ENCODE measurements around the gene STAG1. TPM values are rescaled to one million over a fixed set of nuclear protein-coding genes. Genes with fewer than 3 reads are reported as not detected.
"Not testable (repeated sequence)": the region's sequence is repeated elsewhere in the genome, so short reads cannot be mapped to it uniquely, and the experiment has no call there.

Gene STAG1
- total and polyA plus RNA-seq, 4 donors: 11.0 to 68.6 (median 38.4) TPM

GRCh38 chr3:136495213-136495612 lies 257.0 kb downstream of the STAG1 start:
- WGBS, 2 donors: 97% methylated on average over 4 of the region's 4 CpGs
- Histone ChIP-seq H3K27ac (ENCODE audit: low read depth in 1 of 2, low read length in 2 of 2) (no peak overlapping the region), H3K36me3 (ENCODE audit: control insufficient read depth in 1 of 2, insufficient read depth in 2 of 2, low read length in 1 of 2) (peaks cover 0 to 3% of the 10 kb centered on the region in 2 donors), H3K4me3 (ENCODE audit: low read length in 2 of 2) (no peak overlapping the region), H3K9me3 (ENCODE audit: control insufficient read depth, low read length) (no peaks in the 10 kb centered on the region), H3K27me3 (ENCODE audit: control insufficient read depth in 1 of 2, insufficient read depth in 2 of 2, low read length in 1 of 2) (no peaks in the 10 kb centered on the region), H3K4me1 (ENCODE audit: control insufficient read depth in 1 of 2, insufficient read depth in 2 of 2, low read length in 2 of 2) (no peaks in the 10 kb centered on the region)
- intact Hi-C loops (cut with DNase I): no loop called here
- ATAC-seq (ENCODE audit: low FRiP score) (no peak), DNase-seq (no peak)

DNA sequence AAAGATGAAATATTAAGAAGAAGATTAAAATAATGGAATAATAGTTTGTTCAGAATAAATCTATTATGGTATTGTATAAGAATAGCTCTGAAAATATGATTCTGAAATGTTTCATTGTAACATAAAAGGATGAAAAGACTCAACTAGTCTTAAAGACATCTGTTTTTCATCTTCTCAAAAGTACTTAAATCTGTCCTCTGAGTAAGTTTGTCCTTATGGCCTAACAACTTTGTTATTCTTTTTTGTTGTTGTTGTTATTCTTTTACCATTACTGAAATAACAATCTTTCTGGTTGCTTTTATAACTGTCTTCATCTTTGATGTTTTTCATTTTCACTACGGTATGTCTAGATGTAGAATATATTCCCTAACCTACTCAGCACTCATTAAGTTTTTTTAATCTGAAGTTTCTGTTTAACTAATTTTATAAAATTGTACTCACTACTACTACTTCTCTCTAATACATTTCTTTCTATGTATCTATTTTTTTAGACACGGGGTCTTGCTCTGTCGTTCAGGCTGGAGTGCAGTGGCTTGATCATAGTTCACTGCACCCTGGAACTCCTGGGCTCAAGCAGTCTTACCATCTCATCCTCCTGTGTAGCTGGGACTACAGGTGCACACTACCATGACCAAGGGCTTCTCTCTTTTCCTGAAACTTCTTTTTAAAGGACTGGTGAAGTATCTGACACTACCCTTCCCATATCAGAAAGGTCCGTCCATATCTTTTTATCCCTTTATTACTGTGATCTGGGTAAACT lies 261.4 kb downstream of the STAG1 start:
- H3K4me1 ChIP-seq (ENCODE audit: control insufficient read depth in 1 of 2, insufficient read depth in 2 of 2, low read length in 2 of 2): no peaks in the 10 kb centered on the region
- WGBS, 2 donors: 79 to 94% methylated on average over 4 of the region's 4 CpGs
- intact Hi-C loops (cut with DNase I): no loop called here
- ATAC-seq (ENCODE audit: low FRiP score): no peak
- no peaks in the 10 kb centered on the region for H3K27me3 ChIP-seq (ENCODE audit: control insufficient read depth in 1 of 2, insufficient read depth in 2 of 2, low read length in 1 of 2)
- no peak overlapping the region for H3K27ac ChIP-seq (ENCODE audit: low read depth in 1 of 2, low read length in 2 of 2)
- H3K36me3 ChIP-seq (ENCODE audit: control insufficient read depth in 1 of 2, insufficient read depth in 2 of 2, low read length in 1 of 2): peaks cover 2 to 10% of the 10 kb centered on the region in 2 donors
- DNase-seq: no peak
- H3K4me3 ChIP-seq (ENCODE audit: low read length in 2 of 2): no peak overlapping the region
- no peaks in the 10 kb centered on the region for H3K9me3 ChIP-seq (ENCODE audit: control insufficient read depth, low read length)

GRCh38 chr3:136485777-136486176 lies 266.4 kb downstream of the STAG1 start:
- Histone ChIP-seq H3K27ac (ENCODE audit: low read depth in 1 of 2, low read length in 2 of 2) (no peak overlapping the region), H3K36me3 (ENCODE audit: control insufficient read depth in 1 of 2, insufficient read depth in 2 of 2, low read length in 1 of 2) (peaks cover 2 to 7% of the 10 kb centered on the region in 2 donors), H3K4me1 (ENCODE audit: control insufficient read depth in 1 of 2, insufficient read depth in 2 of 2, low read length in 2 of 2) (no peaks in the 10 kb centered on the region), H3K9me3 (ENCODE audit: control insufficient read depth, low read length) (no peaks in the 10 kb centered on the region), H3K4me3 (ENCODE audit: low read length in 2 of 2) (no peak overlapping the region), H3K27me3 (ENCODE audit: control insufficient read depth in 1 of 2, insufficient read depth in 2 of 2, low read length in 1 of 2) (no peaks in the 10 kb centered on the region)
- ATAC-seq (ENCODE audit: low FRiP score) (no peak), DNase-seq (no peak)
- intact Hi-C loops (cut with DNase I): no loop called here
- 96 to 100% methylated on average over 1 of the region's 1 CpG for WGBS, 2 donors

- intact Hi-C loops (cut with DNase I): no loop called here
- no peak for ATAC-seq (ENCODE audit: low FRiP score)
Measured at GRCh38 chr3:136476280-136476679, 275.9 kb downstream of the STAG1 start.

GRCh38 chr3:136474876-136475275 lies 277.3 kb downstream of the STAG1 start:
- H3K27me3 ChIP-seq (ENCODE audit: control insufficient read depth in 1 of 2, insufficient read depth in 2 of 2, low read length in 1 of 2); ATAC-seq (ENCODE audit: low FRiP score); H3K36me3 ChIP-seq (ENCODE audit: control insufficient read depth in 1 of 2, insufficient read depth in 2 of 2, low read length in 1 of 2); intact Hi-C loops (cut with DNase I); H3K4me3 ChIP-seq (ENCODE audit: low read length in 2 of 2); H3K27ac ChIP-seq (ENCODE audit: low read depth in 1 of 2, low read length in 2 of 2); H3K9me3 ChIP-seq (ENCODE audit: control insufficient read depth, low read length); DNase-seq; H3K4me1 ChIP-seq (ENCODE audit: control insufficient read depth in 1 of 2, insufficient read depth in 2 of 2, low read length in 2 of 2): not testable (repeated sequence)
- WGBS, 2 donors: 97 to 100% methylated on average over 3 of the region's 3 CpGs

More at GRCh38 chr3:136476280-136476679, 275.9 kb downstream of the STAG1 start:
- DNase-seq: no peak
- H3K27me3 ChIP-seq (ENCODE audit: control insufficient read depth in 1 of 2, insufficient read depth in 2 of 2, low read length in 1 of 2): no peaks in the 10 kb centered on the region
- no peaks in the 10 kb centered on the region for H3K9me3 ChIP-seq (ENCODE audit: control insufficient read depth, low read length)
- no peak overlapping the region for H3K27ac ChIP-seq (ENCODE audit: low read depth in 1 of 2, low read length in 2 of 2)
- 94 to 98% methylated on average over 1 of the region's 1 CpG for WGBS, 2 donors
- no peaks in the 10 kb centered on the region for H3K4me1 ChIP-seq (ENCODE audit: control insufficient read depth in 1 of 2, insufficient read depth in 2 of 2, low read length in 2 of 2)
- H3K36me3 ChIP-seq (ENCODE audit: control insufficient read depth in 1 of 2, insufficient read depth in 2 of 2, low read length in 1 of 2): peaks cover 3 to 6% of the 10 kb centered on the region in 2 donors
- no peak overlapping the region for H3K4me3 ChIP-seq (ENCODE audit: low read length in 2 of 2)

GRCh38 chr3:136473716-136474326 lies 278.4 kb downstream of the STAG1 start:
- ATAC-seq (ENCODE audit: low FRiP score): no peak
- intact Hi-C loops (cut with DNase I): no loop called here
- H3K27ac ChIP-seq (ENCODE audit: low read depth in 1 of 2, low read length in 2 of 2): no peak overlapping the region
- no peak overlapping the region for H3K4me3 ChIP-seq (ENCODE audit: low read length in 2 of 2)
- WGBS, 2 donors: 86% methylated on average over 3 of the region's 3 CpGs
- H3K9me3 ChIP-seq (ENCODE audit: control insufficient read depth, low read length): no peaks in the 10 kb centered on the region
- no peak for DNase-seq
- H3K27me3 ChIP-seq (ENCODE audit: control insufficient read depth in 1 of 2, insufficient read depth in 2 of 2, low read length in 1 of 2): no peaks in the 10 kb centered on the region
- H3K4me1 ChIP-seq (ENCODE audit: control insufficient read depth in 1 of 2, insufficient read depth in 2 of 2, low read length in 2 of 2): no peaks in the 10 kb centered on the region
- peaks cover 3 to 6% of the 10 kb centered on the region in 2 donors for H3K36me3 ChIP-seq (ENCODE audit: control insufficient read depth in 1 of 2, insufficient read depth in 2 of 2, low read length in 1 of 2)

DNA sequence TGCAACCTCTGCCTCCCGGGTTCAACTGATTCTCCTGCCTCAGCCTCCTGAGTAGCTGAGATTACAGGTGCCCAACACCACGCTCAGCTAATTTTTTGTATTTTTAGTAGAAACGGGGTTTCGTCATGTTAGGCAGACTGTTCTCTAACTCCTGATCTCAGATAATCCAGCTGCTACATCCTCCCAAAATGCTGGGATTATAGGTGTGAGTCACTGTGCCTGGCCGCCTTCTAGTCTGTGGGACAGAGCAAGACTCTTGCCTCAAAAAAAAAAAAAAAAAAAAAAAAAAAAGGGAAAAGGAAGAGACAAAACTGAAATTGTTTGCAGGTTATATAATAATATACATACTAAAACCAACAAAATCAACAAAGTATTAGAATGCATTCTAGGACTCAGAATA lies 286.9 kb downstream of the STAG1 start:
- H3K4me1 ChIP-seq (ENCODE audit: control insufficient read depth in 1 of 2, insufficient read depth in 2 of 2, low read length in 2 of 2): no peaks in the 10 kb centered on the region
- 92 to 95% methylated on average over 5 of the region's 5 CpGs for WGBS, 2 donors
- H3K36me3 ChIP-seq (ENCODE audit: control insufficient read depth in 1 of 2, insufficient read depth in 2 of 2, low read length in 1 of 2): no peaks in the 10 kb centered on the region
- intact Hi-C loops (cut with DNase I): no loop called here
- no peak overlapping the region for H3K4me3 ChIP-seq (ENCODE audit: low read length in 2 of 2)
- no peak overlapping the region for H3K27ac ChIP-seq (ENCODE audit: low read depth in 1 of 2, low read length in 2 of 2)
- H3K27me3 ChIP-seq (ENCODE audit: control insufficient read depth in 1 of 2, insufficient read depth in 2 of 2, low read length in 1 of 2): no peaks in the 10 kb centered on the region
- DNase-seq (no peak), ATAC-seq (ENCODE audit: low FRiP score) (no peak)
- H3K9me3 ChIP-seq (ENCODE audit: control insufficient read depth, low read length): no peaks in the 10 kb centered on the region

GRCh38 chr3:136464502-136464901 lies 287.7 kb downstream of the STAG1 start:
- intact Hi-C loops (cut with DNase I): no loop called here
- Histone ChIP-seq H3K9me3 (ENCODE audit: control insufficient read depth, low read length) (no peaks in the 10 kb centered on the region), H3K36me3 (ENCODE audit: control insufficient read depth in 1 of 2, insufficient read depth in 2 of 2, low read length in 1 of 2) (no peaks in the 10 kb centered on the region), H3K4me1 (ENCODE audit: control insufficient read depth in 1 of 2, insufficient read depth in 2 of 2, low read length in 2 of 2) (no peaks in the 10 kb centered on the region), H3K4me3 (ENCODE audit: low read length in 2 of 2) (no peak overlapping the region), H3K27ac (ENCODE audit: low read depth in 1 of 2, low read length in 2 of 2) (no peak overlapping the region), H3K27me3 (ENCODE audit: control insufficient read depth in 1 of 2, insufficient read depth in 2 of 2, low read length in 1 of 2) (no peaks in the 10 kb centered on the region)
- ATAC-seq (ENCODE audit: low FRiP score) (no peak), DNase-seq (no peak)
- 78 to 82% methylated on average over 2 of the region's 2 CpGs for WGBS, 2 donors

- Histone ChIP-seq H3K9me3 (ENCODE audit: control insufficient read depth, low read length) (no peaks in the 10 kb centered on the region), H3K4me1 (ENCODE audit: control insufficient read depth in 1 of 2, insufficient read depth in 2 of 2, low read length in 2 of 2) (no peaks in the 10 kb centered on the region), H3K27me3 (ENCODE audit: control insufficient read depth in 1 of 2, insufficient read depth in 2 of 2, low read length in 1 of 2) (no peaks in the 10 kb centered on the region), H3K4me3 (ENCODE audit: low read length in 2 of 2) (no peak overlapping the region), H3K27ac (ENCODE audit: low read depth in 1 of 2, low read length in 2 of 2) (no peak overlapping the region), H3K36me3 (ENCODE audit: control insufficient read depth in 1 of 2, insufficient read depth in 2 of 2, low read length in 1 of 2) (no peaks in the 10 kb centered on the region)
- DNase-seq: no peak
- intact Hi-C loops (cut with DNase I): no loop called here
- no peak for ATAC-seq (ENCODE audit: low FRiP score)
Measured at GRCh38 chr3:136463170-136463569, 289.0 kb downstream of the STAG1 start.
